ENCODE measurements around the gene SNX20.

SNX20 gene

GRCh38 chr16:50653633-50654519 is 27.2 kb downstream of the SNX20 start:
- no peak for DNase-seq

DNA sequence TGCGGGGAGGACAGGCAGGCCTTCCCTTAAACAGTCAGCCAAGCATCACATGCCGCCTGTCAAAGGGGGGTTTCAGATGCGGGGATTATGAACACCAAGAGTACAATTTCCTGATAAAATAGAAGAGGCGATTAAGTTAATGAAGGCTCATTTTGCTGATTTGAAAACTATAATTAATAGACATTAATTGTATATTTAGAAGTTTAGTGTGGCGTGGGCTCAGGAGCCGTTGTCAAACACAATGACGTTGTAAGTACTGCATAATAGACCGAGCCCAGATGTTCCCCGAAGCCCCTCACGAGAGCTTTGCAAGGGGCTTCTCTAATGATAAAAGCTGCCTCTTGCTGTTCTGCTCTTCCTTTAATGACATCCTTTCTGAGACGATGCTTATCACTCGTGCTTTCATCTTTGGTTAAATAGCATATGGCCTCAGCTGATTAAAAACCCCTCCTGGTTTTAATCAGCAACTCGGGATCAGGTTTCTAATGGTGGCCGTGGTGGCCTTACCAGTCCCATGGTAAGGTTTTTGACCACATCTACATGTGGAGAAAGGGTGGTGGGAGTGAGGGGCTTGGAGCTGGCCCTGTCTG is 28.2 kb downstream of the SNX20 start:
- DNase-seq: no peak

- no peak for DNase-seq
Observed at GRCh38 chr16:50651835-50652438, 29.2 kb downstream of the SNX20 start.

DNA sequence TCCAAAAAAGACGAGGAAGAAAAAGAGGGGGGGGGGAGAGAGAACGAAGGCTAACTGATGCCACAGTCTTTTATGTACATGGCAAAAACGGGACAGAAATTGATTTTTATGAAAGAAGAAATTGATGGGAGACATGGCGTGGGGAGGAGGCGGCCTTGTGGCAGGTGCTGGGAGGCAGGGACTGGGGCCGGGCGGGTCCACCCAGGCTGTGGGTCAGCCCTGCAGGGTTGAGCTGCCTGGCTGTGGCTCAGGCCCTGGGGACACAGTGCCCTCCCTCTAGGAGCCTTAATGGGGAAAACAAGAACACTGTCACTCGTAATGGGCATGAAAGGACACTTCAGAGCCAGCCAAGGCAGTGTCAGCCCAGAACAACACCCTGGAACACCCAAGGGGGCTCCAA is 34.8 kb downstream of the SNX20 start:
- no peak for DNase-seq

DNA sequence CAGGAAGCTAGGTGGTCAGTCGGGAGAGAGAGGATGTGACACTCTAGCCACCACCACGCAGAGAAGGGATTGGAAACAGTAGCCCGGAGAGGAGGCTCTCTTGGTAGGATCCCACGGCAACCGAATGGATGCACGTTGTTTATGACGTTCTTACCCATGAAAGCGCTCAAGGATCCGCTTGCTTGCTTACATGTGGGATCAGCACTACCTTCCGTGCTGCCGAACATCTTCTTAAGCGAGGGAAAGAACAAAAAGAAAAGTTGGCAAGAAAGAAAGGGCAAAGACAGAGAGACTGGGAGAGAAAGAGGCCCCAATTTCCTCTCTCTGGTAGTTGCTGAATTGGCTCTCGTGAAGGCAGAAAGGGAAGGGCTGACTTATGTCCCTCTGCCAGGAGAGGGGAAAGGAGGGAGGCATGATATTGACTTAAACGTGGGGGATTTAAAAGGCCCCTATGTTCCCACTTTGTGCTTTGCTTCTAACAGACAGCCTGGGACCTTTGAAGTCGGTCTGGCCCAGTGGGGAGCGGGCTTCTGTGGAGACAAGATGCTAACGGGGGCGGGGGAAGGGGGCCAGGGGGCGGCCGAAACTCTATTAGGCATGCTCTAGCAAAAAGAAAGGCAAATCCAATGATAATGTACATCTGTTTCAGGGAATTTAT is 35.4 kb downstream of the SNX20 start:
- no peak for DNase-seq

GRCh38 chr16:50644729-50645128 is 36.4 kb downstream of the SNX20 start:
- DNase-seq: no peak

GRCh38 chr16:50644245-50644644 is 36.9 kb downstream of the SNX20 start:
- no peak for DNase-seq

DNA sequence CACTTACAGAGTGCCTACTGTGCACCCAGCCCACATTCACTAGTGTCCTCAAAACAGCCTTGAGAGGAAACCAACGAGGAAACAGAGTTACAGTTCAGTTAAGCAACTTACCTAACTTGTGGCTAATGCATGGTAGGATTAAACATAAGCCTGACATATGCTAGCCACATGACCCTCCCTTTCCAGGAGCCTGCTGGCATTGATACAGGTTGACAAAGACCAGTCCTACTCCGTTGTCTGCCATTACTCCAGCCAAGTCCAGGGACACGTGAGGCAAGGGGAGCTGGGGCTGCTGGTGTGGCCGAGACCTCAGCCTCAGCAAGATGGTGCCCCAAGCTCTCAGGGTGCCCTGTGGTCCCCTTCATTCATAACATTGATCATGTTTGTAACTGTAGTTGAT is 37.9 kb downstream of the SNX20 start:
- no peak for DNase-seq

GRCh38 chr16:50642349-50642748 is 38.8 kb downstream of the SNX20 start:
- no peak for DNase-seq

DNA sequence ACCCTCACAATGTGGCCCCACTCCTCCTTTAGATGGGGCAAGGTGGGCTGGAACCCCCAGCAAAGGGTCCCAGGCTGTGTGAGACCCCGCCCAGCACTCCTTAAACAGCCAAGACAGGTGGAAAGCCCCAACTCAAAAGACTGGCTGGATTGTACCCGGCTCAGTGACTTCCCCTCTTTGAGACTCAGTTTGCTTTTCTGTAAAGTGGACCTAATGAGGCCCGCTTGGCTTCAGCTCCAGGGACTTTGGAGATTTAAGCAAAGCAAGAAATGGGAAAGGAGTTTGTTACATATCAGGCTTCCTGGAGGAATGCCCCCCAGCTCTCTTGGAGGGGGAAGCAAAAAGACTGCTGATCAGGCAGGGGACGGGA is 39.3 kb downstream of the SNX20 start:
- no peak for DNase-seq

DNA sequence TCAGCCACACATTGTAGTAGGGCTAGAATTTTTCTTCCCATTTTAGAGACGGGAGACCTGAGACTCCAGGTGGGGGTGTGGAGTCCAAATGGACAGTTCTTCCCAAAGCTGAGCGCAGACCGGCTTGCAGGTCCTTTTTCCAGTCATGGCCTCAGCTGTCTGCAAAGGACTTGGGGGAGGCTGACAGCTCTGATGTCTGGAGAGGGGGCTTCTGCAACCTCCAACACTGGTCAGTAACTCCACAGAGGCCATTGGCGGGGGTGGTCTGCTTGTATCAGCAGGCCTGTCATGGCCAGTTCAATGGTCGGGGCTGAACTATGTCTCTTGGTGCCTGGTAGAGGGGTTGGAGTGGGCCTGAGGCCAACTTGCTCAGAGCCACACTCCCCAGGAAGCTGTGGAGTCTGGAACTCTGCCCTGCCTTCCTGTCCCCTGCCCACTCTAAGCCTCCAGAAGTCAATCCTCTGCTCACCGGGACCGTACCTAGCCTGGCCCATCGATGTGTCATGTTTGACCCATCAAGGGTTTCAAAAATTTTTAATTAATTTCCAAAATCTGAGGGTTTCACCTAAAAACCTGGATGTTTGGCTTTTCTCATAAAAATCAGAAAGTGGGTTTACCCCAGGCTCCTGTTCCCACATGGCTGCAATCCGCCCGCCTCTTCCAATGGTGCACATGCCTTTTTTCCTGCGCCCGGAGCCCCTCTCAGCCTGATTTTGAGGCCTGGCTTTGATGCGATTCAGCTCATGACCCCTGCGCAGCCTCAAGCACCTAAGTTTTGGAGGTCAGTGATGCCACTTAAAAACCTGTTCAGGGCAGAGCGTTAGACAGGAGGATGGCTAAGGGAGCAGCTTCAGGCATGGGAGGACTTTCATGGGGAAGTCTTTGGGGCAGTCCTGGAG is 39.9 kb downstream of the SNX20 start:
- no peak for DNase-seq

DNA sequence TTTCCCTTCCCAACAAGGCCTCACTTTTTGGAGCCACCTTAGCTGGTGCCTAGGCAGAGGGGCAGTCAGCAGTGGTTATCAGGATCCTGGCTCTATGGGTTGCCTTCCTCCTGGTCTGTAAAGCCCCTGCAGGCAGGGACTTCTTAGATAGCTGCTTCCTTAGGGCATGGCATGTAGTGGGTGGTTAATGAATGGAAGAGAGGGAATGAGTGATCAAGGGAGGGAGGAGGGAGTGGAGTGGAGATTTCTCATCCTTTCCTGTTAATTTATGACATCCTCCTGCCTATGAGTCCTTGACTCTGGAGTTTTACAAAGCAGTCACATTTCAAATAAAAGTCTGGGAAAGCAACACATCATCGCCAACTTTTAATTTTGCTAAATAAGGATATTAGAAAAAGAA is 40.7 kb downstream of the SNX20 start:
- no peak for DNase-seq

- DNase-seq: no peak
Observed at GRCh38 chr16:50638816-50639670, 42.1 kb downstream of the SNX20 start.

- DNase-seq: no peak
Observed at GRCh38 chr16:50637716-50638602, 43.2 kb downstream of the SNX20 start.

DNA sequence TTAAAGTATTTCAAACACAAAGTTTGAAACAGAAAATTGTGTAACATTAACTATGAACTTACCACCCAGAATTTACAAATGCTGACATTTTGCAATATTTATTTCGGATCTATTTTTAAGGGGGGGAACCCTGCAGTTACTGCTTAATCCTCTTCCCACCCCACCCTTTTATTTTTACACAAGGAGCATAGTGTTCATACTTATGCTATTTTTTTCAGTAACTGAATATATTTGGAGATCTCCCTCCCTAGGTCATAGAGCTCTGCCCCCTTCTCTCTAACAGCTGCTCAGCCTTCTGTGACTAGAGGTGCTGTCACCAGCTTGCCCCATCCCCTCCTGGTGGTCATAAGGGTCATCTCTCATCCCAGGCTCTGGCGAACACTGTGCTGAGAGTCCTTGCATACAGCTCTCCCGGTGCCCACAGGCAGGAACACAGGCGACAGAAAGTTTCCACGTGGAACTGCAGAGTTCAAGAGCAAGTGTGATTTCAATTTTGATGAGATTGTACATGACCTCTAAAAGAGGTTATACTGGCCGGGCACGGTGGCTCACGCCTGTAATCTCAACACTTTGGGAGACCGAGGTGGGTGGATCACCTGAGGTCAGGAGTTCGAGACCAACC is 44.2 kb downstream of the SNX20 start:
- DNase-seq: no peak

GRCh38 chr16:50635505-50636392 is 45.4 kb downstream of the SNX20 start:
- DNase-seq: peak in 1 of 2 donors; percentile 21

- no peak for DNase-seq
Observed at GRCh38 chr16:50634947-50635346, 46.2 kb downstream of the SNX20 start.

DNA sequence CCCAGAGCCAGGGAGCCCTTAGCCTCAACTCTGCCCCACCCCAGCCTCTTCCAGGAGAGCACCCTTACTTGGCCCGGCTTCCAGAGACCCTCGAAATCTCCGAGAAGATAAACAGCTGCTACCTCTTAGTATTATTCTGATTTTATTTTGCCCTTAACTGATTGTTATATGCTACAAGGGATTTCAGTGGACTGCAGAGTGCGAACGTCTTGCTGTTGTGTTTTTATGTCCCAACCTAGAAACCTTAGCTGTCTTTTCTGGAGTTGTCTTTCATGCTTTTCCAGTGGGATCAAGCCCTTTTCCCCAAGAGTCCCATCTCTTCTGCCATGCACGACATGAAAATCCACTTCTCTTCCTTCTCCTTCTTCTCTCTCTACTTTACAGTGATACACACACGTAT is 47.0 kb downstream of the SNX20 start:
- DNase-seq: no peak
